H1 (cell line): Measurements from ENCODE around the gene LHFPL6. TPM values are rescaled to one million over a fixed set of nuclear protein-coding genes. Genes with fewer than 3 reads are reported as not detected.

Experiments
- SUZ12 ChIP-seq: fragments of 200-600 bp; sonication (generic); IDR thresholded peaks from 2 replicates; pipeline ENCODE4 v1.6.1; 2012; ENCODE audit warnings: mild to moderate bottlenecking, inconsistent platforms, low read length, moderate library complexity, mixed read lengths
- polyA plus RNA-seq, 7 experiments: library from polyadenylated mRNA; depleted of rRNA in 3 of 7; stranded (reverse) in 5 of 7; unstranded in 2 of 7; fragments of >200 nt in 5 of 7; fragments of 200-250 nt in 2 of 7; gene quantifications; 1 replicate in 5 of 7; 2 replicates in 1 of 7; 4 replicates in 1 of 7; pipeline versions ENCODE4 v1.2.1 to v1.2.3, GENCODE V29; 2011 to 2013; ENCODE audit warnings: missing spikeins in 2 of 7, mixed read lengths in 2 of 7
- total RNA-seq: library from RNA; stranded (reverse); fragmentation: NEBNext Ultra II Directional; extraction: Animal tissue kit (Norgen Biotek cat#: 25700); gene quantifications from 2 replicates; pipeline ENCODE4 v1.2.1, GENCODE V29; 2021

LHFPL6 gene
- total and polyA plus RNA-seq, 2 of the 8 experiments (the other 6 are each of a cell fraction or from before 2014, with no cell fraction given) = 7.6 to 17.0 TPM

GRCh38 chr13:39530916-39531315, 72.1 kb downstream of the LHFPL6 start (continued):
- TF ChIP-seq SUZ12 = no peak
